Esophagus squamous epithelium (tissue), 4 donors: ENCODE measurements around the gene AGBL1.

Experiments
- CTCF ChIP-seq, 6 experiments: fragments of 450-650 bp in 4 of 6; fragments of 200-600 bp in 2 of 6; sonication (generic) in 2 of 6; IDR thresholded peaks; one replicate each; pipeline ENCODE4 v1.5.1; 2016 to 2019; ENCODE audit warnings: antibody characterized with exemption in 6 of 6, mild to moderate bottlenecking in 4 of 6, moderate library complexity in 4 of 6
- POLR2A ChIP-seq, 4 donors: fragments of 450-650 bp; IDR thresholded peaks; one replicate each; pipeline ENCODE4 v1.6.1; 2017; ENCODE audit warnings: antibody characterized with exemption in 4 of 4, mild to moderate bottlenecking in 4 of 4, moderate library complexity in 3 of 4

- TF ChIP-seq CTCF (IDR thresholded peaks at IDR 0.05) (no peak), POLR2A (IDR thresholded peaks at IDR 0.05) (no peak)
Measured at GRCh38 chr15:86392296-86392695, 312.6 kb downstream of the AGBL1 start.
